ENCODE results near the gene LRRC74B.

GRCh38 chr22:21078916-21079315, 33.2 kb downstream of the LRRC74B start:
- TF ChIP-seq FOXM1 (IDR thresholded peaks at IDR 0.05; ENCODE audit: borderline replicate concordance) (no peak), L3MBTL2 (conservative IDR thresholded peaks at IDR 0.05) (no peak), BHLHE40 (IDR thresholded peaks at IDR 0.05; ENCODE audit: borderline replicate concordance) (no peak)

Measured in HEK293T (cell line).